Hematopoietic multipotent progenitor cell treated with erythropoietin and hydrocortisone succinate and interleukin-3 and kit ligand, for 6 days (in vitro differentiated cells): ENCODE data around the gene KRT72.
"Not testable (repeated sequence)": the region's sequence is repeated elsewhere in the genome, so short reads cannot be mapped to it uniquely, and the experiment has no call there.

Experiments used
- DNase-seq: peaks from one replicate; pipeline ENCODE4 v3.0.0-alpha.2; 2015

Gene KRT72

DNA sequence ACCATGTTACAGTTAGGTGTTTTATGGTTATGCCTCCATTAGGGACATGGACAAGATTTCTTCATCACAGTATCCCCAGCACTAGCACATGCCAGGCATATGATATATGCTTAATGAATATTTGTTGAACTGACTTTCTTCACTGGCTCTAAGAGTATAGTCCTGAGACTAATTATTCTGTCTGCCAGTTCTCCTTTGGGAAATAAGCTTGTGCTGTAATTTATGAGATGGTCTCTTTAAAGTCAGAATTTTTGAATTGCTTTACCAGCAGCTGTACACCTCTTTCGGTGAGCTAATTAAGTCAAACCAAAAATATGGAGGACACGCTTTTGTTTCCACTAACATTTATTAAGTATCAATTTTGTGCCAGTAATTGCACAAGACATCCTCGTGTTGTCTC lies 4.8 kb upstream of the KRT72 start:
- DNase-seq = no peak

DNA sequence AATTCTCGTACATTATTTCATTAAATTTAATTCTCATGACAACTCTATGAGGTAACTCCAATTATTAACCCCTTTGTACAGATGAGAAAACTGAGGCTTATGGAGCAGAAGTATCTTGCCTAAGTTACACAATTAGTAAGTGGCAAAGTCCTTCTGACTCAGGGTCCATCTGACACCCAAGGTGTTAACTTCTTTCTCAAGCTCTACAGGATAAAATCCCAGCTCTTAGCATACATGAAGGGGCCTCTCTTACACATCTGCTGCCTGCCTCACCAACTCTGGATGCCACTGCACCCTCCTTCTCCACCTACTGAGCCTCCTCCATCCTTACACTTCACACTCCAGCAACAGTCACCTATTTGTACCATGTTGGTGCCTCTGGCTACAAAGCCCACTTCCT lies 4.3 kb upstream of the KRT72 start:
- DNase-seq = no peak

DNA sequence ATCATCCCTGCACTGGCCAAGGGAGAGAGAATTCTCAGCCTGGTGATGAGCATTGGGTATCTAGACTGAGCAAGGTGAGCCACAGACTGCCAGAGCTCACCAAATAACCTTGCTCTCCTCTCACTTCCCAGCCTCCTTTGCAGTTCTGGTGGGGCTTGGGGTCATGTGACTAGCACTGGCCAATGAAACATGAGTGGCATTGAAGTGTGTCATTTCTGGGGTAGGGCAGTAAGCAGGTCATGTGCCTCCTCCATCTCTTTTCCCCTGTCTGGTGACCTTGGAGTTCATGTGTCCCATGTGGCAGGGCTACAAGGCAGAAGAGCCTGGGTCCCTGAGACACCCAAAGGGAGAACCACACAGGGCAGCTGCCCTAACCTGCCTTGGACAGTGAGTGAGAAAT lies 3.6 kb upstream of the KRT72 start:
- no peak for DNase-seq

DNA sequence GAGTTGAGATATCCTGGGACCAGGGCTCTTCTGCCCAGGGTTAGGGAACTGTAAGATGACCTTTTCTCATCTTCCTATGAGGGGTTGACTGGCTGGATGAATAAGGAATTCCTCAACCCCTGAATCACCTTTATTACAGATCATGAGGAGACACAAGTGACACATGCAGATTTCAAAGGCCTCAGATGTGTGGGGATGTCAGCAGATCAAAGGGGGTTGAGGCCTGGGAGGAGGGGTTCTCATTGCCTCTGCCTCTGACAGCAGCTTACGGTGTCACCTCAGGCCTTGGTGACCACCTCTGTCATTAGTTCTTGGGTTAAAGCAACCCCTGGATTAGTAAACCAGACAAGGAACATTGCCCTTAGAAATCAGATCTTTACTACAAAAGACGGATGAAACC lies 2.1 kb upstream of the KRT72 start:
- DNase-seq = no peak

DNA sequence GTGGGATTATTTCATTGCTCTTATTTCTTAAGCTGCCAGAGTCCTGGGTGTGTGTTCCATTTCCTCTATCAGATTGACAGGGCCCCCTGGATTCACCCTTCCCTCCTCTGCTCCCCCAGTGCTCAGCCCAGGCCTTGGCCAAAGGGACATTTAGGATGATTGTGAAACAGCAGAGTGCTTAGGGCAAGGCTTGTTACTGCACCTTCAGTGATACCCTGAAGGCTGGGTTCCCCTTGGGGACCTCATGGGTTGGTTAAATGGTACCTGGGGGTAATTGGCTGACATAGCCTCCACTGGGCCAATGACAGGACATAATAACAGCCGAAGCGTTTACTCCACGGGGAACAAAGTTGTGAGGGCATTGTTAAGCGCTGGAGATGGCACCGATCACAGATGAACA lies 1.3 kb upstream of the KRT72 start:
- no peak for DNase-seq

DNA sequence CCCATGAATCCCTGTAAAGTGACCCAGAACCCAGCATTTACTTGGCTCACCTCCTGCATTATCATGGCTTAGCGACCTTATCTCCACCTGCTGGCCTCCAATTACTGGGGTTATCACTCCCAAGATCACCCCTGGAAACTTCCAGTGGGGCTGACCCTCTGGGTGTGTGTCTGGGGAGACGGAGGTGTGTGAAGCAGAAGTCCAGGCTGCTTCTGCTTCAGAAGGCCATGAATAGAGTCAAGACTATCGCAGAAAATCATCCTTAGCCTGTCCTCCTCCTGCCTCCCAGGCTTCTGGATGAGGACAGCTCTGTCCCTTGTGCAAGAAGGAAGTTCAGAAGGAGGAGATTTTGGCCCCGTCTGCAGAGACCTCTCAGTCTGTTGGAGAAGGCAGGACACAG lies 408 bp upstream of the KRT72 start:
- DNase-seq = no peak

DNA sequence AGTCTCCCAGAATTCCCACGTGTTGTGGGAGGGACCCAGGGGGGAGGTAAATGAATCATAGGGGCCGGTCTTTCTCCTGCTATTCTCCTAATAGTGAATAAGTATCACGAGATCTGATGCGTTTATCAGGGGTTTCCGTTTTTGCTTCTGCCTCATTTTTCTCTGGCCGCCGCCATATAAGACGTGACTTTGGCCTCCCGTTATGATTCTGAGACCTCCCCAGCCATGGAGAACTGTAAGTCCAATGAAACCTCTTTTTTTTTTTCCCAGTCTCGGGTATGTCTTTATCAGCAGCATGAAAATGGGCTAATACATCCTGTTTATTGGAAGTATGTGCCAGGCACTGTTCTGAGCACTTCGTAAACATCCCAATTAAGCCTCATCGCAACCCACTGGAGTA lies 788 bp downstream of the KRT72 start:
- no peak for DNase-seq

DNA sequence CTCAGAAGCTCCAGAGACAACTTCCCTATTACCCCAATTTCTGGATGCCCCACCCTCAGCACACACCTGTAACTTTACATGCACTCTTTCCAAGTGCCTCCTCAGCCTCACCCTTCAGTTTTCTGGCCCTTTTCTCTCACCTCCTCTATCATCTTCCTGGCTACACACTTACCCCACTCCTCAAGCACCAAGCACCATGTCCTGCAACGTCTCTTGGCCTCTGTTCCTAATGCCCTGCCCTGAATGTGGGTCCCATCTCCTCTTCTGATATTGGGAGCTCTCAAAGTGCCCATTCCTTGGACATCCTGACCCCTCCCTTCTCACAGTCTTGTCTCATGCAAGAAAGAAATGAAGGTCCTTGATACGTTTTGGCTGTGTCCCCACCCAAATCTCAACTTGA lies 1.2 kb downstream of the KRT72 start:
- no peak for DNase-seq

DNA sequence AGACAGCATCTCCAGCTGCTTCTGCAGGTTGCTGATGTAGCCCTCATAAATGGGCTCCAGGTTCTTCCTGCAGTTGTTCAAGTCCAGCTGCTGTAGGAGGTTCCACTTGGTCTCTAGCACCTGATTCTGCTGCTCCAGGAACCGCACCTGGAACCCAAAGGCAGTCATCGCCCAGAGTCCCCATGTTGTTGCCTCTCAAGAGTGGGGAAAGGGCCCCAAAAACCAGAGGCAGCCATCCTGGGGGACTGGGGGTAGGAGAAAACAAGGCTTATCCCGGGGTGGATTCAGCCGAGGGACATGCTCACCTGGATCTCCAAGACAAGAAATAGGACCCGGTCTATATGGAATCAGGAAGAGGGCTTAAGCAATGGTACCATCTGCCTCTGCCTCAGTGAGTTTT lies 2.3 kb downstream of the KRT72 start:
- DNase-seq = no peak

DNA sequence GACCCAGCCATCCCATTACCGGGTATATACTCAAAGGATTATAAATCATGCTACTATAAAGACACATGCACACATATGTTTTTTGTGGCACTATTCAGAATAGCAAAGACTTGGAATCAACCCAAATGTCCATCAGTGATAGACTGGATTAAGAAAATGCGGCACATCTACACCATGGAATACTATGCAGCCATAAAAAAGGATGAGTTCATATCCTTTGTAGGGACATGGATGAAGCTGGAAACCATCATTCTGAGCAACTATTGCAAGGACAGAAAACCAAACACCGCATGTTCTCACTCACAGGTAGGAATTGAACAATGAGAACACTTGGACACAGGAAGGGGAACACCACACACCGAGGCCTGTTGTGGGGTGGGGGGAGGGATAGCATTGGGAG lies 7.0 kb downstream of the KRT72 start:
- DNase-seq = not testable (repeated sequence)

DNA sequence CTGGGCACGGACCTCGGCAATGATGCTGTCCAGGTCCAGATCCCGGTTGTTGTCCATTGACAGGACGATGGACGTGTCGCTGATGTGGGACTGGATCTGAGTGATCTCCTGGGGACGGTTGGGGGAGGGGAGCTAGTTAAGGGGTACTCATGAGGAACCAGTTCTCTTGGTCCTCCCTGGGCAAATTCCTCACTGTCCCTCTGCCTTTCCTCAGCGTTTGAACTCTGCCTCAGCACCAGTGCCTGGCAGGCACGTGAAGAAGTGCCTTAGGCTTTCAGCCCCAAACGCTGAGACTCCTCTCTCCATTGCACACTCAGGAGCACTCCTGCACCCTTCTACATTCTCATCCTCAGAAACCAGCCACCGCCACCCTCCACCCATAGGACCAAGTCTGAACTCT lies 9.7 kb downstream of the KRT72 start:
- no peak for DNase-seq

DNA sequence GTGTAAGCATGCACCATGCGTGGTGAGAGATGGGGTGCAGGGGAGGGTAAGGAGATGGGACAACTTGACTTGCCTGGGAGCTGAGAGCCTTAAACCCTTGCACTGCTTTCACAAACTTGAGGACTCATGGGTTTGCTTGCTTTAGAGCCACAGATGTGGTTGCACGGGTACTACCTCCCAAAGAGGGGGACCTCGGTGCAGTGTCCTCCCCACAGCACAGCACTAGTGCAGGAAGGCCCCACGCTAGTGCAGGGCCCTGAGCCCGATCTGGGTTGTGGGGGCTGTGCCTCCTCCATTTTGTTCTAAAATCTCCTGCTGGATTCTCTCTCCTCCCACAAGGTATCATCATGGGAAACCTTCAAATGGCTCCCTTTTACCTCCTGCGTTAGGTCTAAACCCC lies 11.2 kb downstream of the KRT72 start:
- no peak for DNase-seq

DNA sequence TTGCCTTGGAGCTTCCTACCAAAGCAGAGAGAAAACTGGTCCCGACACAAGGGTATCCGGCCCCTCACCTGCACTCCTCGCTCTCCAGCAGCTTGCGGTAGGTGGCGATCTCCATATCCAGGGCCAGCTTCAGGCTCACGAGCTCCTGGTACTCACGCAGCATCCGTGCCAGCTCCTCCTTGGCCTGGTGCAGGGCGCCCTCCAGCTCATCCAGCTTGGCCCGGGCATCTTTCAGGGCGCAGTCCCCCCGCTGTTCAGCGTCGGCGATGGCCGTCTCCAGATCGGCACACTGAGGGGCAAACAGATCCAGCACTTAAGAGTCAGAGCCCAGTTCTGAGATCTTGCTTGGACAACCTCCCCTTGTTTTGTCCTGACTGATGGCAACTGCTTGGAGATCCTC lies 13.7 kb downstream of the KRT72 start:
- no peak for DNase-seq

DNA sequence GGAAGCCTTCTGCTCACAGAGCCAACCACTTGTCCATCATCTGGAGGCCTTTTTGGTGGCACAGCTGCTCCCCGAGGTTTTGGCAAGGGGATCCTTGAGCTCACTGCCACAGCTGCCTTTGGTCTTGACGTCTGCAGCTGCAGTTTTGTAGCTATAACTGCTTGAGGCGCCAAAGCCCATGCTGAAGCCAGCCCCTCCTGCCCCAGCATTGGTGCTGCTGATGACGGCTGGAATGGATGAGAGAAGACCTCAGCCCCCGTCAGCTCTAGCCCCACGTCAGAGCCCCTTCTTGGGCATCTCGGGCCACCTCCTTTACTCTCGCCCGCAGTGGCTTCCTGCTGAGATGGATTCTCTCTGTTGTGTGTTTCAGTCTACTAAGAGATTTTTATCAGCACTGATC lies 15.3 kb downstream of the KRT72 start:
- DNase-seq = peak; percentile 13

DNA sequence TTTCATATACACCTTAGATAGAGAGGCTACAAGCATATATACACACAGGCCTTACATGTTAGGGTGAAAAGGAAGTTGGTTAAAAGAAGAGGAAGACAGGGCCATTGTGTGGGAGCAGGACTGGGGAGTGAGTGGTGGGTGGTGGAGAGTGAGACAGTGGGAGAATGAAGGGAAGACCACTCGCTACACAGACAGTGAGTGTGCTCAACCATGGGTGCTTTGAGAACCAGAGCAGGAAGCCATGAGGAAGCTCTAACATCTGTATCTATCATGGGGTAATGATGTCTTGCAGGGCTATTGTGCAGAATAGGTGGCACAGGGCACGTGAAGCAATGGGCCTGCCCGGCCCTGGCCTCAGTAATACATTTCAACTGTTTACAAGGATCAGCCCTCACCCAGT lies 16.2 kb downstream of the KRT72 start:
- DNase-seq = no peak

DNA sequence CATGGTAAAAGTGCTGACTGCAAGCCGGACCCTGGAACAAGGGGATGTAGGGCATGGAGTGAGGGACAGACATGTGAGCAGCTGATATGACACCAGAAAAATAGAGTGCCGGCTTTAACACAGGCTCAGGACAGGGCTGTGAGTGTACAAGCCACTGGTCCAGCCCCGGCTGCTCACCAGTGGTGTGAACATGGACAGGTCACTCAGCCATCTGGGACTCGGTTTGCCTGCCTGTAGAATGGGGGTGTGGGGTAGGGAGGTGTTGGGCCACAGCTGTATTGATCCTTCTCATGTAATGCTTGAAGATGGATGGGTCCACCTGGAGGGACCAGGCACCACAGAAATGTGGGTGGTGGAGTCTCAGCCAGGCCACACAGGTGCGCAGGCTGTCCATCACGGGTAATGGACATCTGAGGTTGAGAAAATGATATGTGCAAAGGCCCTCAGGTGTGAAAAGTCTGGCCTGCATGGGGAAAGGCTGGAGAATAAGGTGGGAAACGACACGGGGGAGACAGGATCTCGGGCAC lies 17.0 kb downstream of the KRT72 start:
- no peak for DNase-seq

DNA sequence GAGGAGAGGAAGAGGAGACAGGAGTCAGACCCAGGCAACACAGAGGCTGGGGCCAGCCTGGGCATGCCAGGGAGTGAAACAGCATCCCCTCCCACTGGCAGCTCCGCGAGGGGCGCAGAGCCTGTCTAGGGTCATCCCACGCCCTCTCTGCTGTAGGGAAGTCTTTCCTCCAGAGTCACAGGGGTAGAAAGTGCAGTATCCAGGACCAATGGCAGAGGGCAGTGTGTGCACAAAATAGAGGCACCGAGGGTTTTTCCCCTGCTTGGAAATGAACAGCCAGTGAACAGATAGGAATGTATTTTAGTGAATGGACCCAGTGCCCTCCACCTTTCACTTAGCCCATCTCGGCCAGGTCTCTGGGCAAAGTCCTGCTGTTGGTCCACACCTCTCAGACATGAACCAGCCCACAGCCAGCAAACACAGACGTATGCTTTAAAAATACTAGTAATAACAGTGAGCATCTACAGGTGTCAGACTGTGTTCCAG lies 18.2 kb downstream of the KRT72 start:
- peak; percentile 87 for DNase-seq

DNA sequence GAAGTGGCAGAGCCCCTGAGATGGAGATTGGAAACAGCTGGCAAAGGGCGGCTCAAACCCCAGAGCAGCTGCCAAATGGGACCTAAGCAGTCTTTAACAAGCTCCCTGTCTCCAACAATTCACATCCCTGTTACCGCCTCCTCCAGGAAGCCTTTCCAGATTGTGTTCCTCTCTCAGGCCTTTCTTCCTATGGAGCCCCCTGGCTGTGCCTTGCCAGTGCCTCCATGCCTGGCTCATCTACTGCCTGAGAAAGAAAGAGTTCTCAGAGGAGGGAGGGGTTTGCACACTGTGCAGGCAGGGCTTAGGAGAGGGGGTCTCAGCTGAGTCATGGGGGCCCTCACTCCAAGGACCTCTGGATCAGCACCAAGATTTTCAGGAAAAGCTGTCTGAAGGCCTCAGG lies 18.8 kb downstream of the KRT72 start:
- no peak for DNase-seq

DNA sequence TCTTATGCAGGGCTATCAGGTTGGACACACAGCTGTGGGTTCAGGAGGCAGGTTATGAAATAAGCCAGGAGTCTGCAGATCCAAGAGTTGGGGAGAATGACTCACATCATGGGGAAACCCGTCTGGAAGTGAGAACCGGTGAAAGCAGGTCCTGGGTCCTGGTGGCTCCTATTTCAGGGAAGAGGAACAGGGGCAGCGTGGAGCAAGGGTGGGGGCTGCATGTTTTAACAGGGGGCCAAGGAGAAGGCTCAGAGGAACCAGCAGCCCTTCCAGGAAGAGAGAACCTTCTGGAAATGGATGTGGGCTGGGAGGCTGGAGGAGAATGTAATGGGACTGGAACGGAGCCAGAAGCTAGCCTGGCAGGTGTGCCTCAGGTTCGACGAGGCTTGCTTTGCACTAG lies 19.8 kb downstream of the KRT72 start:
- DNase-seq = no peak

DNA sequence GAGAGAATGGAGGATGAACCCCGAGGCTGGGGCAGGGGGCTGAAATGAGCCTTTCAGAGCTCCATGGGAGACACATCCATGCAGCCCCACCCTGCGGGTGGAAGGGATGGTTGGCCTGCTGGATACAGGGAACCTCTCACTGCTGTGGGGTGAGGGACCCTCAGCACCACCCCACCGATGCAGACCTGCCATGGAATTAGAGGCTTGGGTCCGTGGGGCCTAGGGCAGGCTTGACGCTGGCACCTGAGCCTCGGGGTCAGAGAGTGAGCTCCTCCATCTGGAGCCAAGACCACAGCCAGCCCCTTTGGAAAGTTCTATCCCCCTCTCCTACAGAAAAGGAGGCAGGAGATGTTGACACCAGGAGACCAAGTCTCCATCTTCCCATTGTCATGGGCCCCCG lies 20.2 kb downstream of the KRT72 start:
- no peak for DNase-seq

DNA sequence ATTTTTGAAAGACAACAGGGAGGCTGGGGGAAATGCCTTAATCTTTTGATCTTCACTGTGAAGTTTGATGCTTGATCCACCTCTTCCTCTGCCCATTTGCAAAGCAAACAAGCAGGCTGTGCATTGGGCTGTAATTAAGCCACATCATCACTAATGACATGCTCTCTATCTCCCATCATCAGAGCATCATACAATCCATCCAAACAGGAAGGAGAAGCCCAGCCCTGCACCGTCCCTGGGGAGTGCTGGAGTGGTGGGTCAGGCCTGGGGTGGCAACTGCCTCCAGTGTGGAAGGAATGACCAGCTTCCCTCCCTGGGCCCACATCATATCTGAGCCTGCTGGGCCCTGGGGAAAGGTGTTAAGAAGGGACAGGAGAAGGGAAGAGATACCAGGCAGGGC lies 20.8 kb downstream of the KRT72 start:
- DNase-seq = no peak

DNA sequence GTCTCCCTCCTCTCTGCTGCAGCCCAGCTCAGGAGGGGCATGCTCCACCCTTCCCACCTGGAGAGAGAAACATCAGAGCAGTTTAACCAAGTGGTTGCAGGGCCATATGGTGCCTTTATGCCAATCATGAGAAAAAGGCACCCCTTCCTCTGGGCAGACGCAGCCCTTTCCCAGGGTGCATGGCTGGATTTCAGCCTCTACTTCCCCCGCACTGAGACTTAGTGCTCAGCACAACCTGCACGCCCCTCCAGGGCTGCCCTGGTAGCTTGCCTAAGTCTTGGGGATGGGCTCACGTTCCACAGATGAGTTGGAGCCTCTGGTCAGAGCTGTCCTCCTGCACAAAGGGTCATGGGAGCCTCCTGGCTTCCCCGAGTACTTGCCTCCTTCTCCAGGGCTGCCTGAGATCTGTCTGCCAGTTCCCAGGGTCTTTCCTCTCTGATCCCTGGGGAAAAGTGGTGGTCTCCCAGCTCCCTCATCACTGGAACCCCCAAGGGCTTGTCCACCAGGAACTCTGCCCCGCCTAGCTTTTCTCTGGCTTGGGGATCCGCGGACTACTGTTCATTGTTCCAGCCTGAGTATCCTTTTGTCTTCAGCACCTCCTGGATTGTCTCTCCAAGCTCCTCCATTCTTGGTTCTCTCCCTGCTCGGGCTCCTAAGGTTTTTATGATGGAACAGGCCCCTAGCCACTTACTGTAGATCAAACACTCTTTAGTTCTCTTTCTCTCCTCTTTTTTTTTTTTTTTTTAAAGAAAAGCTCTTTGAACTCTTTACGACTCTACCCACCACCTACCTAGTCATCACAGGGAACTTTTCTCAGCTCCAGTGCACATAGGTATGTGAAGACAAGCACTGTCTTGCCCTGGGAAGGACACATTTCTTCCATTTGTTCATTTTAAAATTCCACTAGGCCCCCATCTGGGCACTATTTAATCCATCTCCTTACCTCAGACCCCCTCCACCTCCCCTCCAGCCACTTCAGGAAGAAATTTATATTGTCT lies 21.5 kb downstream of the KRT72 start:
- DNase-seq = no peak

DNA sequence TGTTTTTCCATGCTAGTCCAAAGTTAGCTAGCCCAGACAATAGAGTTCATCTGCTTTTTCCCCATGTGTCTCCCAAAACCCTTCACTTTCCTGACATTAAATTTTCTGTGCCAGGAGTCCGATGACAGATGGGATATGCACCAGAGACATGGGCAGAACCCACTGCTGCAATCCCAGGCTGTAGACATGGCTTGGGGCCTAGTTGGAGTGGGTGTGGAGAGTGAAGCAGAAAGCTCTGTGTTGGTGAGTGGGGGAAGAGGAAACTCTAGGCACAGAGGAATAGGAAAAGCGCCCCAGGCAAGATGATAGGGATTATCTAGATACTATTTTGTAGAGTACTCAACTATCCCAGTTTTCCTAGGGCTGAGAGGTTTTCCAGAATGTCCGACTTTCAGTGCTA lies 22.8 kb downstream of the KRT72 start:
- DNase-seq = no peak

DNA sequence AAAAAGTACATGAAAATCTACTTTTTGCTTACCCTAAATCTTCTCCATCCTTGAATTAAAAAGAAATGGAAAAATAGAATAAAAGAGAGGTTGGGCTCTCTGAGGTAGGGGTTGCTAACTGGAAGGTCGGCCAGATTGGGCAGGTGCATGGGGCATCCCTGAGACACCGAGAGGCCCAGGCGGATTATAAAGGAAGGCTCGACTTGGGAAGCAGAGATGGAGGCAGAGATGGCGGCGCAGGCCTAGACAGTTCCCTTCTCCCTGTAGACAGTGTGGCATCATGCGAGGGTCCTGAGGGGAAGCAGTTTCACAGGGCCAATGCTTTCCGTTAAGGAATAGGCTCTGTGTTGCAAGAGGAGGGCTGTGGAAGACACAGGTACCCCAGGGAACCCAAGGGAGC lies 23.9 kb downstream of the KRT72 start:
- no peak for DNase-seq

DNA sequence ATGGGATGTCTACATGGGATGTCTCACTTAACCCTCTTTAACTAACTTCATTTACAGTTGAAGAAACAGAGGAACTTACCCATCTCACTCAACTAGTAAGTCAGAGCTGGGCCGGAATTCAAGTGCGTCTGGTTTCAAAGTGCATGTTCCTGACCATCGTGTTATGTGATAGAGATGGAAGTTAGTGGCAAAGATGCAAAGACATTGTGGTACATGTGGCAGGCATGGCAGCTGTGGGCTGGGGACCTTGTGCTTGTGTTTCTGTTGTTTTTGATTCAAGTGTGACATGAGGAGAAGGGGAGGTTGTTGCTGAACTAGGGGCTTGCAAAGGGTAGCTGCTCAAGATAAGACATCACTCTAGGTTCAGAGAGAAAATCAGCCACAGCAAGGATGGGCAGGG lies 25.3 kb downstream of the KRT72 start:
- no peak for DNase-seq
